Fibroblast of lung (primary cell): Measurements from ENCODE around the gene TNS2. TPM values are rescaled to one million over a fixed set of nuclear protein-coding genes. Genes with fewer than 3 reads are reported as not detected.

Experiments
- DNase-seq, 2 donors: peaks; one replicate each; pipeline versions ENCODE4 v3.0.0 to v3.0.0-alpha.2; 2010; ENCODE audit warnings: low read depth in 2 of 2
- H2AFZ ChIP-seq: 2 replicates; pipeline ENCODE4 v1.5.1; 2012; ENCODE audit warnings: low read length, control low read depth, inconsistent platforms
- H3K27ac ChIP-seq: 2 replicates; pipeline ENCODE4 v1.5.1; 2011; ENCODE audit warnings: low read length, control low read depth; ENCODE audit not compliant: insufficient read depth
- H3K27me3 ChIP-seq: 2 replicates; pipeline ENCODE4 v1.5.1; 2011; ENCODE audit warnings: mild to moderate bottlenecking, low read length; ENCODE audit not compliant: control insufficient read depth, insufficient read depth
- H3K36me3 ChIP-seq: 2 replicates; pipeline ENCODE4 v1.5.1; 2011; ENCODE audit warnings: low read length; ENCODE audit not compliant: control insufficient read depth, insufficient read depth
- H3K4me1 ChIP-seq: 2 replicates; pipeline ENCODE4 v1.5.1; 2011; ENCODE audit warnings: low read length; ENCODE audit not compliant: control insufficient read depth, insufficient read depth; ENCODE audit errors: extremely low read depth
- H3K4me2 ChIP-seq: 2 replicates; pipeline ENCODE4 v1.5.1; 2011; ENCODE audit warnings: low read length, control low read depth; ENCODE audit not compliant: insufficient read depth; ENCODE audit errors: extremely low read depth
- H3K4me3 ChIP-seq, 4 experiments: fragments of 200-600 bp in 1 of 4; sonication (generic) in 1 of 4; replicated peaks in 1 of 4; 2 replicates each; pipeline ENCODE4 v1.5.1; 2011 to 2016; ENCODE audit warnings: low read length in 4 of 4, low read depth in 3 of 4, mild to moderate bottlenecking in 3 of 4, control low read depth in 2 of 4, inconsistent platforms in 1 of 4, mixed read lengths in 1 of 4; ENCODE audit not compliant: insufficient read depth in 1 of 4; ENCODE audit errors: control extremely low read depth in 1 of 4
- H3K79me2 ChIP-seq: 2 replicates; pipeline ENCODE4 v1.5.1; 2012; ENCODE audit warnings: mild to moderate bottlenecking, low read length, inconsistent platforms; ENCODE audit not compliant: control insufficient read depth, insufficient read depth
- H3K9ac ChIP-seq: 2 replicates; pipeline ENCODE4 v1.5.1; 2011; ENCODE audit warnings: mild to moderate bottlenecking, low read length, control low read depth; ENCODE audit not compliant: insufficient read depth
- H3K9me3 ChIP-seq: 2 replicates; pipeline ENCODE4 v1.5.1; 2012; ENCODE audit warnings: low read depth, low read length; ENCODE audit not compliant: control insufficient read depth, insufficient read depth
- H4K20me1 ChIP-seq: 2 replicates; pipeline ENCODE4 v1.5.1; 2011; ENCODE audit warnings: low read length; ENCODE audit not compliant: control insufficient read depth, insufficient read depth; ENCODE audit errors: extremely low read depth
- EZH2 ChIP-seq: IDR thresholded peaks from 2 replicates; pipeline ENCODE4 v1.5.1; 2012; ENCODE audit warnings: low read length, control low read depth, mild to moderate bottlenecking; ENCODE audit errors: missing control alignments
- polyA plus RNA-seq, 2 donors: library from polyadenylated mRNA; depleted of rRNA in 1 of 2; stranded (reverse) in 1 of 2; unstranded in 1 of 2; fragments of >200 nt; gene quantifications; 2 replicates each; pipeline ENCODE4 v1.2.1, GENCODE V29; 2011 to 2012; ENCODE audit warnings: missing spikeins in 1 of 2
- total RNA-seq: library from RNA; depleted of rRNA; stranded (reverse); fragments of >200 nt; gene quantifications from 2 replicates; pipeline ENCODE4 v1.2.1, GENCODE V29; 2014
- TF ChIP-seq, protein P1 (sequence below), 2 donors: IDR thresholded peaks in 1 of 2; conservative IDR thresholded peaks in 1 of 2; 1 replicate in 1 of 2; 2 replicates in 1 of 2; pipeline ENCODE4 v1.5.1; 2011 to 2012; ENCODE audit warnings: low read length in 2 of 2, control low read depth in 1 of 2, inconsistent platforms in 1 of 2, low read depth in 1 of 2, mild to moderate bottlenecking in 1 of 2

TNS2 gene
- total and polyA plus RNA-seq, 2 donors (not counting 1 experiment from before 2014, with no cell fraction given): 35.3 to 60.6 TPM

DNA sequence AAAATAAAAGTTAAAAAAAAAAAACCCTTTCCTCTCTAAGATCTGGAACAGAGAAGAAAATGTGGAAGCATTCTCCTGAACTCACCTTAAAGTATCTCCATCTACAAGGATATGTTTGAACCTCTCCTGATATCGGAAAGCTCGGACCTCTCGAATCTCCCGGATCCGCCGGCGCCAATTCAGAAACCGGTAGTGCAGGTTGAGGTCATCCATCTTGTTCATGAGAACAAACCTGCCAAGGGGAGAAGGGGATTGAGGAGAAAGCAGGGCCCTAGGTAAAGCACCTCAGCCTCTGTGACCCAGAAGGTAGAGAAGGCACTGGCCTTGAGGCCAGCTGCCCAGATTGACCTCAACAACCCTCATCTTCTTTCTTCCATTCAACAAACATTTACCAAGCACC lies 27.2 kb downstream of the TNS2 start:
- TF ChIP-seq EZH2: no peak
- TF ChIP-seq, protein P1, sequence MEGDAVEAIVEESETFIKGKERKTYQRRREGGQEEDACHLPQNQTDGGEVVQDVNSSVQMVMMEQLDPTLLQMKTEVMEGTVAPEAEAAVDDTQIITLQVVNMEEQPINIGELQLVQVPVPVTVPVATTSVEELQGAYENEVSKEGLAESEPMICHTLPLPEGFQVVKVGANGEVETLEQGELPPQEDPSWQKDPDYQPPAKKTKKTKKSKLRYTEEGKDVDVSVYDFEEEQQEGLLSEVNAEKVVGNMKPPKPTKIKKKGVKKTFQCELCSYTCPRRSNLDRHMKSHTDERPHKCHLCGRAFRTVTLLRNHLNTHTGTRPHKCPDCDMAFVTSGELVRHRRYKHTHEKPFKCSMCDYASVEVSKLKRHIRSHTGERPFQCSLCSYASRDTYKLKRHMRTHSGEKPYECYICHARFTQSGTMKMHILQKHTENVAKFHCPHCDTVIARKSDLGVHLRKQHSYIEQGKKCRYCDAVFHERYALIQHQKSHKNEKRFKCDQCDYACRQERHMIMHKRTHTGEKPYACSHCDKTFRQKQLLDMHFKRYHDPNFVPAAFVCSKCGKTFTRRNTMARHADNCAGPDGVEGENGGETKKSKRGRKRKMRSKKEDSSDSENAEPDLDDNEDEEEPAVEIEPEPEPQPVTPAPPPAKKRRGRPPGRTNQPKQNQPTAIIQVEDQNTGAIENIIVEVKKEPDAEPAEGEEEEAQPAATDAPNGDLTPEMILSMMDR (conservative IDR thresholded peaks at IDR 0.05 in 1 of 2, IDR thresholded peaks at IDR 0.05 in 1 of 2; ENCODE audit: low read depth in 1 of 2, low read length in 2 of 2): no peak
- Histone ChIP-seq H3K27me3 (no peaks in the 10 kb centered on the region), H4K20me1 (no peaks in the 10 kb centered on the region), H3K4me2 (no peak overlapping the region), H3K36me3 (peaks cover 19% of the 10 kb centered on the region), H3K9ac (no peak overlapping the region), H3K27ac (no peak overlapping the region), H3K79me2 (peaks cover 8% of the 10 kb centered on the region), H3K4me1 (peaks cover 16% of the 10 kb centered on the region), H3K4me3 (no peak overlapping the region), H2AFZ (no peak overlapping the region), H3K9me3 (no peaks in the 10 kb centered on the region)
- no peak for DNase-seq

DNA sequence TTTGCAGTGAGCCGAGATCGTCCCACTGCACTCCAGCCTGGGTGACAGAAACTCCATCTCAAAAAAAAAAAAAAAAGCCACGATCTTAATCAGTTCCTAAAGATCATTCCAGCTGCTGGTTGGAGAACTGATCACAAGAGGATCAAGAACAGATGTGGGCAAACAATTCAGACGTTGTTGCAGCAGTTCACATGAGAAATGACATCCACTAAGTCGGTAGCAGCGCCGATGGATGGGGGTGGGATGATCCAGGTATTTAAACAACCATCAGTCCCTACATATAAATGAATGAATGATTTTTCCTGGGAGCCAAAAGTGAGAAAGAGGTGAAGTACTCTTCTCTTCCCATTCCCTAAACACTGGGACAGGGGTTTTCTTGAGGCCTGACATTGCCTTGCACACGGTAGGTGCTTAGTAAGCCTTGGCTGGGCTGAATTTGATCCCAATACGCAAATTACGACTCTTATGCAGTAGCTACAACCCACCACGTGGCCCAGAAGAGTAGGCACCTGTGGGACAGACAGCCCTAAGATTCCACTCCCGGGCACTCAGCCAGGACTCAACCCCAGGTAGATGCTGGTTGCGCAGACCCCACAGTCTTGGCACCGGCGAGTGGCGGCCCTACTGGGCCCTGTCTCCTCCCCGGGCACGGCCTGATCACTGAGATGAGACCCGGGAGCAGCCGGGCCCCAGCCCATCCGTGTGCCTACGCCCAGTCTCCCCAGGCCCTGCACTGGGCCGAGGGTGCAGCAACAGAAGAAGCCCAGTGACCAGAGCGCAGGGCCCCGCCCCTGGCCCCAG lies 28.8 kb downstream of the TNS2 start:
- no peak for TF ChIP-seq EZH2
- TF ChIP-seq, protein P1 (conservative IDR thresholded peaks at IDR 0.05 in 1 of 2, IDR thresholded peaks at IDR 0.05 in 1 of 2; ENCODE audit: low read depth in 1 of 2, low read length in 2 of 2): no peak
- peak overlapping the region; percentile 91 for H3K27ac ChIP-seq
- peak overlapping the region; percentile 73 to 86 (median 74) for H3K4me3 ChIP-seq
- H3K4me2 ChIP-seq: peak overlapping the region; percentile 88
- DNase-seq: peak in 1 of 2 donors; percentile 35
- peak overlapping the region; percentile 73 for H3K9ac ChIP-seq
- no peaks in the 10 kb centered on the region for H3K27me3 ChIP-seq
- H4K20me1 ChIP-seq: no peaks in the 10 kb centered on the region
- peaks cover 8% of the 10 kb centered on the region for H3K79me2 ChIP-seq
- H3K4me1 ChIP-seq: peaks cover 9% of the 10 kb centered on the region
- peaks cover 17% of the 10 kb centered on the region for H3K36me3 ChIP-seq
- H2AFZ ChIP-seq: no peak overlapping the region
- H3K9me3 ChIP-seq: no peaks in the 10 kb centered on the region

DNA sequence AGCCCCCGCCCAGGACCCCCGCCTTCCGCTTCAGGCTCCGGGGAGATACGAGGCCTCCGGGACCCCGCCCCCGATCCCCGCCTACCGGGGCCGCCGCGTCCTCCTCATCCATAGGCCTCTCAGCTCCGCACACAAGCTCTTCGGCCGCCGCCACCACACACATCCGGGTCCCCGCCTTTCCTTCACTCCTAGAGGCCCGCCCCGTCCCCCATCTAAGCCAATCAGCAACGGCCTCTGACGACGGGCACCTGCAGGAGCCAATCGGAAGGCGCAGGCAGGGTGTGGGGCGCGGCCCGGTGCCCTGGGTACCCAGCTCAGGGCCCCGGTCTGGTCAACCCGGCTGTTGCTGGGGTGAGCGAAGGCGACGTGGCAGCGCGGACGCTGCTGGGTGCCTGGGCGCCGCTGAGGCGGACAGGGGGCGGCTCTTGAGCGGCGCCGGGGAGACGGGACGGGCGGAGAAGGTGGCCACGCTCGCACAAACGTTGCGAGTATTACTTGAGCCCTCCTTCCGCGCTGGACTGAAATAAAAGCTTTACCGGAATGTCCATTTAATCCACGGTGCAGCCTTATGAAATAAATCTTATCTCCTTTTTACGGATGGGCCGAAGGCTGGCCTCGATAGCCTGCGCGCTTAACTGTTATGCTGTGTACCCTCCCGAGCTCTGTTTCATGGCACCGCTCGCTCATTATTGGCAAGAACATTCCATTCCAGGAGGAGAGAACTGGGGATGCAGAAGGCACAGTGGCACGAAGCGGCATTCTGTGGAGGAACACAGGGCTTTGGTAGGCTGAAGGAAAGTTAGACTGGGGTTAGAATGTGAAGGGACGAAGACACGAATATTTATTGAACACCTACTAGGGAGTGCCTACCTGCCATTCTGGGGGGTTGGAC lies 29.6 kb downstream of the TNS2 start, which contains the start of gene SPRYD3:
Gene SPRYD3 (minus strand): TSS at position 165 of the 892 bp plus-strand sequence. CDS start 57 bp downstream, at position 108.
- H3K9ac ChIP-seq: peak within 1 kb of the TSS; percentile 86
- peak within 1 kb of the TSS; percentile 91 for H3K27ac ChIP-seq
- H3K4me1 ChIP-seq: peaks cover 9% of the 10 kb centered on the region
- peaks cover 10% of the 10 kb centered on the region for H3K36me3 ChIP-seq
- H3K27me3 ChIP-seq: no peaks in the 10 kb centered on the region
- H3K79me2 ChIP-seq: peaks cover 8% of the 10 kb centered on the region
- H3K4me2 ChIP-seq: peak within 1 kb of the TSS; percentile 97
- no peaks in the 10 kb centered on the region for H4K20me1 ChIP-seq
- H3K9me3 ChIP-seq: no peaks in the 10 kb centered on the region
- H3K4me3 ChIP-seq: peak within 1 kb of the TSS; percentile 73 to 86 (median 74)
- DNase-seq: peak; percentile 97
- no peak for TF ChIP-seq EZH2
- TF ChIP-seq, protein P1 (conservative IDR thresholded peaks at IDR 0.05 in 1 of 2, IDR thresholded peaks at IDR 0.05 in 1 of 2; ENCODE audit: low read depth in 1 of 2, low read length in 2 of 2): no peak
- peak within 1 kb of the TSS; percentile 4 for H2AFZ ChIP-seq
